CD14-positive monocyte (primary cell): ENCODE measurements around the gene MED20. TPM values are rescaled to one million over a fixed set of nuclear protein-coding genes. Genes with fewer than 3 reads are reported as not detected.

ENCODE experiments used
- DNase-seq, 3 donors: peaks; one replicate each; pipeline ENCODE4 v3.0.0-alpha.2; 2011 to 2022
- H2AFZ ChIP-seq: 2 replicates; pipeline ENCODE4 v1.6.0; 2012; ENCODE audit warnings: mild to moderate bottlenecking, low read depth, low read length, inconsistent platforms; ENCODE audit not compliant: insufficient read depth, poor library complexity, severe bottlenecking
- H3K27ac ChIP-seq, 2 donors: 1 replicate in 1 of 2; 2 replicates in 1 of 2; pipeline ENCODE4 v1.5.1; 2012 to 2013; ENCODE audit warnings: low read length in 2 of 2, control low read depth in 1 of 2, inconsistent platforms in 1 of 2, low read depth in 1 of 2, mild to moderate bottlenecking in 1 of 2
- H3K27me3 ChIP-seq, 2 donors: one replicate each; pipeline versions ENCODE4 v1.6.0 to v1.6.1; 2011 to 2013; ENCODE audit warnings: low read length in 2 of 2; ENCODE audit not compliant: control insufficient read depth in 2 of 2, insufficient read depth in 2 of 2
- H3K36me3 ChIP-seq, 2 donors: replicated peaks in 1 of 2; 1 replicate in 1 of 2; 2 replicates in 1 of 2; pipeline versions ENCODE4 v1.5.1 to v1.6.1; 2012 to 2013; ENCODE audit warnings: low read length in 2 of 2, control low read depth in 1 of 2, inconsistent platforms in 1 of 2, mild to moderate bottlenecking in 1 of 2; ENCODE audit not compliant: insufficient read depth in 2 of 2, control insufficient read depth in 1 of 2
- H3K4me1 ChIP-seq, 2 donors: 1 replicate in 1 of 2; 2 replicates in 1 of 2; pipeline versions ENCODE4 v1.5.1 to v1.6.1; 2012 to 2013; ENCODE audit warnings: low read length in 2 of 2, control low read depth in 1 of 2, inconsistent platforms in 1 of 2, mild to moderate bottlenecking in 1 of 2, moderate library complexity in 1 of 2; ENCODE audit not compliant: insufficient read depth in 2 of 2, control insufficient read depth in 1 of 2
- H3K4me2 ChIP-seq: replicated peaks from 2 replicates; pipeline ENCODE3; 2012; ENCODE audit warnings: low read length, moderate library complexity, mild to moderate bottlenecking; ENCODE audit not compliant: poor library complexity, severe bottlenecking; ENCODE audit errors: extremely low read depth
- H3K4me3 ChIP-seq, 3 experiments: fragments of 200-600 bp in 1 of 3; sonication (generic) in 1 of 3; replicated peaks in 1 of 3; 1 replicate in 2 of 3; 2 replicates in 1 of 3; pipeline ENCODE4 v1.5.1; 2011 to 2013; ENCODE audit warnings: low read length in 3 of 3, mild to moderate bottlenecking in 3 of 3, control low read depth in 2 of 3, low read depth in 2 of 3, inconsistent platforms in 1 of 3, moderate library complexity in 1 of 3
- H3K79me2 ChIP-seq: 2 replicates; pipeline ENCODE4 v1.6.0; 2012; ENCODE audit warnings: mild to moderate bottlenecking, control low read depth, inconsistent platforms, low read length, moderate library complexity; ENCODE audit not compliant: insufficient read depth
- H3K9ac ChIP-seq: 2 replicates; pipeline ENCODE4 v1.6.0; 2017; ENCODE audit warnings: low read length, mild to moderate bottlenecking; ENCODE audit not compliant: insufficient read depth, poor library complexity, severe bottlenecking
- H3K9me3 ChIP-seq, 2 donors: replicated peaks in 1 of 2; 1 replicate in 1 of 2; 2 replicates in 1 of 2; pipeline versions ENCODE4 v1.5.1 to v1.6.1; 2012 to 2013; ENCODE audit warnings: low read length in 2 of 2, control low read depth in 1 of 2; ENCODE audit not compliant: control insufficient read depth in 1 of 2, insufficient read depth in 1 of 2
- H4K20me1 ChIP-seq: 2 replicates; pipeline ENCODE4 v1.6.0; 2012; ENCODE audit warnings: mild to moderate bottlenecking, low read length, control low read depth, moderate library complexity; ENCODE audit not compliant: insufficient read depth
- H3K27ac Mint-ChIP-seq, 7 donors: one replicate each; pipeline ENCODE4 v1.8.0; 2020; ENCODE audit warnings: mild to moderate bottlenecking in 7 of 7, mixed read lengths in 7 of 7, moderate library complexity in 6 of 7, inconsistent platforms in 2 of 7
- H3K27me3 Mint-ChIP-seq, 3 donors: one replicate each; pipeline ENCODE4 v1.8.0; 2021 to 2022; ENCODE audit warnings: low read depth in 3 of 3, mild to moderate bottlenecking in 3 of 3, mixed read lengths in 3 of 3, moderate library complexity in 3 of 3, inconsistent platforms in 1 of 3
- H3K36me3 Mint-ChIP-seq, 2 donors: one replicate each; pipeline ENCODE4 v1.8.0; 2020; ENCODE audit warnings: mixed read lengths in 2 of 2, inconsistent platforms in 1 of 2, mild to moderate bottlenecking in 1 of 2
- H3K4me1 Mint-ChIP-seq: one replicate; pipeline ENCODE4 v1.8.0; 2020; ENCODE audit warnings: mild to moderate bottlenecking, mixed read lengths
- H3K4me3 Mint-ChIP-seq, 2 donors: one replicate each; pipeline ENCODE4 v1.8.0; 2020; ENCODE audit warnings: mild to moderate bottlenecking in 2 of 2, mixed read lengths in 2 of 2, moderate library complexity in 1 of 2
- H3K9me3 Mint-ChIP-seq, 7 donors: one replicate each; pipeline ENCODE4 v1.8.0; 2020 to 2022; ENCODE audit warnings: mixed read lengths in 7 of 7, mild to moderate bottlenecking in 6 of 7, moderate library complexity in 6 of 7, inconsistent platforms in 2 of 7
- CTCF ChIP-seq: fragments of 200-600 bp; IDR thresholded peaks from one replicate; pipeline ENCODE4 v1.8.0; 2022; ENCODE audit warnings: antibody characterized with exemption, mild to moderate bottlenecking
- WGBS: methylation state at CpG from one replicate; pipeline ENCODE4 v1.1.5; 2013; ENCODE audit warnings: missing lambda C conversion rate; ENCODE audit not compliant: insufficient coverage; 5-methylcytosine and 5-hydroxymethylcytosine counted together
- intact Hi-C, 2 donors: fragments of 100-400 bp; cut with micrococcal nuclease; formaldehyde crosslinking; loops; one replicate each; pipeline versions ENCODE4 v1.15.0 to v1.15.1; 2023
- polyA plus RNA-seq, 3 donors: library from polyadenylated mRNA; depleted of rRNA in 1 of 3; unstranded in 2 of 3; stranded (reverse) in 1 of 3; fragments of 300-500 nt in 2 of 3; fragments of >200 nt in 1 of 3; fragmentation: Illumina TruSeq in 2 of 3; gene quantifications; 1 replicate in 2 of 3; 2 replicates in 1 of 3; pipeline ENCODE4 v1.2.3, GENCODE V29; 2012 to 2021

MED20 gene
- polyA plus RNA-seq, 3 donors: 6.3 to 16.2 (median 13.6) TPM

- no peaks in the 10 kb centered on the region for H3K4me1 ChIP-seq
- no peaks in the 10 kb centered on the region for H3K9me3 ChIP-seq
- no peak overlapping the region for H3K4me3 Mint-ChIP-seq
- no peaks in the 10 kb centered on the region for H4K20me1 ChIP-seq
- H3K4me3 ChIP-seq: no peak overlapping the region
- H2AFZ ChIP-seq: no peak overlapping the region
- no peaks in the 10 kb centered on the region for H3K79me2 ChIP-seq
- H3K27me3 Mint-ChIP-seq: no peaks in the 10 kb centered on the region
- no peak for TF ChIP-seq CTCF
- intact Hi-C loops: no loop called here
- H3K27ac Mint-ChIP-seq: no peak overlapping the region
- H3K27ac ChIP-seq: no peak overlapping the region
- H3K36me3 ChIP-seq: no peaks in the 10 kb centered on the region
- no peaks in the 10 kb centered on the region for H3K9me3 Mint-ChIP-seq
- no peak overlapping the region for H3K4me2 ChIP-seq
- no peaks in the 10 kb centered on the region for H3K27me3 ChIP-seq
- no peak overlapping the region for H3K9ac ChIP-seq
- no peak for DNase-seq
- no CpG with 5 or more reads among the region's 1 CpG for WGBS
- no peaks in the 10 kb centered on the region for H3K4me1 Mint-ChIP-seq
- H3K36me3 Mint-ChIP-seq: peaks cover 1 to 7% of the 10 kb centered on the region in 2 donors
These were observed 39.4 kb downstream of the MED20 start for GRCh38 chr6:41881506-41881905.

GRCh38 chr6:41878961-41879405 lies 42.0 kb downstream of the MED20 start:
- no peaks in the 10 kb centered on the region for H3K27me3 Mint-ChIP-seq
- Histone ChIP-seq H3K36me3 (no peaks in the 10 kb centered on the region), H3K27me3 (no peaks in the 10 kb centered on the region), H2AFZ (no peak overlapping the region), H3K27ac (no peak overlapping the region), H3K4me1 (no peaks in the 10 kb centered on the region), H3K4me3 (no peak overlapping the region), H3K9me3 (no peaks in the 10 kb centered on the region), H3K9ac (no peak overlapping the region), H3K79me2 (no peaks in the 10 kb centered on the region), H4K20me1 (no peaks in the 10 kb centered on the region), H3K4me2 (no peak overlapping the region)
- H3K4me1 Mint-ChIP-seq: peaks cover 3% of the 10 kb centered on the region
- H3K4me3 Mint-ChIP-seq: no peak overlapping the region
- no peak for DNase-seq
- H3K27ac Mint-ChIP-seq: no peak overlapping the region
- H3K9me3 Mint-ChIP-seq: no peaks in the 10 kb centered on the region
- H3K36me3 Mint-ChIP-seq: peaks cover 0 to 5% of the 10 kb centered on the region in 2 donors
- TF ChIP-seq CTCF: no peak
- WGBS: no CpG with 5 or more reads among the region's 5 CpGs
- intact Hi-C loops: no loop called here
